GM18505 (cell line): ENCODE results near the gene ST7L.

Source experiments
- ATAC-seq: cut with Tn5 transposase; IDR thresholded peaks from one replicate; pipeline ENCODE4 v1.9.1; 2021; ENCODE audit not compliant: unreplicated experiment
- POLR2A ChIP-seq: IDR thresholded peaks from 4 replicates; pipeline ENCODE4 v1.6.1; 2011; ENCODE audit warnings: borderline replicate concordance; ENCODE audit not compliant: insufficient read depth, insufficient read length; ENCODE audit errors: extremely low read depth

ST7L gene

DNA sequence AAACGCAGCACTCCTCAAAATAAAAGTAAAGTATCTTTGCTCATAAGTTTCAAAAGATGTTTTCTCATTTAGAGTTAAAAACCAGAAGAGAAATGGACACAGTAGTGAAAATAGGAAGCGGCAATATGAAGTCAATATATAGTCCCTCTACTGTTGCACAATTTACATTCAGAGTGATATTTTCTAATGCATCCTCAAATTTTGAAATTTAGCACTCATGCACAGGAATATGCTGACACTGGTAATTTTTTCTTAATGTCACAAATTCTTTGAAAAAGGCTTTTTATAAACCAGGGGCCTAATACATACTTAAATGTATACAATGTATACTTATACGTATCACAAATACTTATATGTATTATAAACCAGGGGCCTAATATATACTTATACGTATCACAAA, 19.5 kb downstream of the ST7L start:
- no peak for TF ChIP-seq POLR2A
- ATAC-seq = no peak

DNA sequence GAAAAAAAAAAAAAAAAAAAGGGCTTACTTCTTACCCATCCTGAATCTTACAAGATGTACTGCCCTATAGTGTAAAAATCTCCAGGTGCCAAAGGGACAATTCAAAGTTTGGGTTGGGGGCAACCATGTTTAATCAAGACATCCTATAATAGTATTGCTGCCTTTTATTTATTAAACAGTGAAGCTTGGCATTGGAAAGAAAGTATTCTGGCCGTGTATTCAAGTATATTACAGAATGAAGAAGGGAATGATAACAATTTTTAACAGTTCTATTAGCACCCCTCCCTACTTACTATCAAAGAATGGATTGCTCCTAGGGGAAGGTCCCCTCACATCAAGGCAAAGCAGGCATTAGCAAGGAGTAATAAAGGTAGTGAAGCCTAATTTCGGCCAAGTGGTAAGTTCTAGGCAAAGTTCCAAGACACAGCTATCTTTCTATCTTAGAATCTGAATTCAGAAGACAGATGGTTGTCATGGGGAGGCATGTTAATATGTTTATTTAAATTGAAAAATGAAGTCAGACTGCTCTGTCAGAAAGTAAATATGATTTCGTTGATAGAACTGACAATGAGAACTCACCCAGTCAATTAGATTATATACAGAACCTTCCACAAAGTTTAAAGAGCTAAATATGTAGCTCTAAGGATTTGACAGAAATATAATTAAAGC, 24.6 kb downstream of the ST7L start:
- ATAC-seq = no peak
- TF ChIP-seq POLR2A = no peak

DNA sequence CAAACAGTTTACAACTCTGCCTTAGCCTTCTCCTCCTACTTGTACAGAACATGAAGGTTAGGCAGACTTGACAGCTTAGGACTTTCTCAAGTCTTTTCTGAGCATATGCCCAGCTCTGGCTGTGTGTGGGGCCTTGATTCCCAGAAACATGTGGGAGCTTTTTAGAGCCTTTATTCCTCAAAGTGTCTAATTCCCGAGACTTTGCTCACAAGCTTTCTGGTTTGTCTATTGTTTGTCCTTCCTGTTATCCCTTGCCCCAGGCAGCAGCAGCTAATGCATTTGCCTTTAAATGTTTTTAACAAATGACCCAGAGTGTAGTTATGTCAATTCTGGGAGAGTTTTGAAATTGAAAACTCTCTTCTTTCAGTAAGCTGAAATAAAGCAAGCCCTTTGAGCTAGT, 29.2 kb downstream of the ST7L start:
- no peak for TF ChIP-seq POLR2A
- no peak for ATAC-seq

DNA sequence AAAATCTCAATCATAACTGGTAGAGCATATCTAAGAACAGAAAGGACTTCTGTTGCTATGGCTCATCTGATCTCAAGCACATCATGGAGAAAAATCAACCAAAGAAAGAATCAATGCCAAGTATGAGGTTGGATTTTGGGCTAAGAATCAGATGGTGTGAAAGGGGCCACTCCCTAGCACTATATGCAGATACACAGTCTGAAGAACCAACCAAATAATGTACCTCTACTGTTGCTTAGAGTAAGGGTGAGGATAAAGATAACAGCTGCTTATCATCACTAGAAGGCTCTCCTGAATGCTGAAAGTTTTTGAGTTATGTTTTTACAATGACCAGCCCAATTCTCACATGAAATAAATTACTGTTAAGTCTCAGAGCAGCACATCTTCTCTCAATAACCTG, 35.6 kb downstream of the ST7L start:
- no peak for TF ChIP-seq POLR2A
- no peak for ATAC-seq

DNA sequence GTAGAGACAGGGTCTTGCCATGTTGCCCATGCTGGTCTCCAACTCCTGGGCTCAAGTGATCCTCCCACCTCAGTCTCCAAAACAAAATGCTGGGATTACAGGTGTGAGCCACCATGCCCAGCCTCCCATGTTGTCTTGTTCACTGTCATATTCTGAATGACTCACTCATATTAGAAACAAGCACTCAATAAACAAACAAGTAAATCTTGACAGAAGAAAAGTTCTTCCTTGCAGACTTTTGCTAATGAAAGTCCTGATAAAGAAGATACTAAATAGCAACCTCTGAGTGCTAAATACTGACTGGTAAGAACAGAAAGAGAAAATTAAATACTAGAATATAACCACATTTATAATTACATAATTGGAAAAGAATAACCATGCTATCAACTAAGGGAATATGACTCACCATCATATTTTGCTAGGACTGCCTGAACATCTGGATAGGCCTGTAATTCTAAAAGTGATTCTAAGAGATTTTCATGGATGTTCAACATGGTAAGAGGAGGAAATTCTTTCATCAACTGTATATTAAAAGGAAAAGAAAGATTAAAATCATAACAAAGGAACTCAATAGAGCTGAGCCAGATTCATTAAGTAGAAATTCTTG, 37.3 kb downstream of the ST7L start:
- TF ChIP-seq POLR2A = no peak
- no peak for ATAC-seq

DNA sequence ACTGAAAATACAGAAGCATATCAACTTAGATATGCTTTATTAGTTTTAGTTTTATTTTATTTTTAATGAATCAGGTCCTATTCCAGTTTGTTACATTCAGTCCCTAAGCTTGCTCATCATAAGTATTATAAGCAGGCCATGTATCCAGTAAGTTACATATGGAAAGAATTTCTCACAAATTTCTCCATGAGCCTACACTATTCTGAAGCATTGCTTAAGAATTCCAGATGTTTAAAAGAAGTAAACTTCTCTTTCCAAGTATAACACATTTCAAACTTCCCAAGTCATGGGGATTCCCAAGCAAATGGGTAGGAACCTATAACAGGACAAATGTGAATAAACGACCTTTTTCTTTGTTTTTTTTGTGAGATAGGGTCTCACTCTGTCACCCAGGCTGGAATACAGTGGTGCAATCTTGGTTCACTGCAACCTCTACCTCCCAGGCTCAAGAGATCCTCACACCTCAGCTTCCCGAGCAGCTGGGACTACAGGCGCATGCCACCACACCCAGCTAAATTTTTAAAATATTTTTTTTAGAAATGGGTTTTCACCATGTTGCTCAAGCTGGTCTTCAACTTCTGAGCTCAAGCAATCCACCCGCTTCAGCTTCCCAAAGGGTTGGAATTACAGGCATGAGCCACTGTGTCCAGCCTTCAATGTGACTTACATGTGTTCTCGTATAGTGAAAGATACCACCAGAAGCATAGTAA, 39.0 kb downstream of the ST7L start:
- no peak for TF ChIP-seq POLR2A
- no peak for ATAC-seq

DNA sequence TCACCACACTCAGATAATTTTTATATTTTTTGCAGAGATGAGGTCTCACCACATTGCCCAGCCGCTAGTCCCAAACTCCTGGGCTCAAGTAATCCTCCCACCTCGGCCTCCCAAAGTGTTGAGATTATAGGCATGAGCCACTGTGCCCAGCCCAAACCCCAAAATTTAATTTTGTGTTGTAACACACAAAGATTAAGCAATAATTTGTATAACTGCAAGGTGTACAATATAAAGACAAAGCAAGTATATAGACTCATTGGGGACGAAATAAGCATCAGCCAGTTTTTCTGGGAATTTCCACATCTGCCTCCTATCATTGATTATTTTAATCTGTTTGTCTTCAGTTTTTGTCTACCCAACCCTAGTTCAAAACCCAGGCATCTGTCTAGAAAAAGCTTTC, 42.7 kb downstream of the ST7L start:
- TF ChIP-seq POLR2A = no peak
- no peak for ATAC-seq

DNA sequence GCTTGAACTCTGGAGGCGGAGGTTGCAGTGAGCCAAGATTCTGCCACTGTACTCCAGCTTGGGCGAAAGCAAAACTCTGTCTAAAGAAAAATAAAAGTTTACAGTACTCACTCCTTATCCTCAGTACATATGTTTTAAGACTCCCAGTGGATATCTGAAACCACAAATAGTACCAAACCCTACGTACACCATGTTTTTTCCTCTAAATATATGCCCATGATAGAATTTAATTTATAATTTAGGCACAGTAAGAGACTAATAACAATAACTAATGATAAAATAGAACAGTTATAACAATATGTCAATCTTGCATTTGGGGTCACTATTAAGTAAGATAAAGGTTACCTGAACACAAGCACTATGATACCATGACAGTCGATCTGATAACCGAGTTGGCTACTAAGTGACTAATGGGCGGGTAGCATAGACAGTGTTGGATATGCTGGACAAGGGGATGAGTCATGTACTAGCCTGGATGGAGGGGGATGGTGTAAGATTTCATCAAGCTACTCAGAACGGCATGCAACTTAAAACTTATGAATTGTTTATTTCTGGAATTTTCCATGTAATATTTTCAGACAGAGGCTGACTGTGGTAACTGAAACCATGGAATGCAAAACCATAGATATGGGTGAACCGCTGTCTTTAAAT, 43.7 kb downstream of the ST7L start:
- ATAC-seq = no peak
- TF ChIP-seq POLR2A = no peak

DNA sequence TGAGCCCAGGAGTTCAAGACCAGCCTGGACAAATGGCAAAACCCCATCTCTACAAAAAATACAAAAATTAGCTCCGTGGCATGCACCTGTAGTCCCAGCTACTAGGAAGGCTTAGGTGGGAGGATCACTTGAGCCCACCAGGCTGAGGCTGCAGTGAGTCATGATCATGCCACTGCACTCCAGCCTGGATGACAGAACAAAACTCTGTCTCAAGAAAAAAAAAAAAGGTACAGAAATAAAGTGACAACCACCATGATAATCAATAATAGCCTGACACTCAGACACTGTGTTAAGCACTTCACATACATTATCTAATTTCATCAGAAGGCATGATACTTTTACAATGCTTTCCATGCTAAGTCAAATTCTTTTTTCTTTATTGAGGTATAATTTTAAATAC, 53.1 kb downstream of the ST7L start:
- TF ChIP-seq POLR2A = no peak
- no peak for ATAC-seq

DNA sequence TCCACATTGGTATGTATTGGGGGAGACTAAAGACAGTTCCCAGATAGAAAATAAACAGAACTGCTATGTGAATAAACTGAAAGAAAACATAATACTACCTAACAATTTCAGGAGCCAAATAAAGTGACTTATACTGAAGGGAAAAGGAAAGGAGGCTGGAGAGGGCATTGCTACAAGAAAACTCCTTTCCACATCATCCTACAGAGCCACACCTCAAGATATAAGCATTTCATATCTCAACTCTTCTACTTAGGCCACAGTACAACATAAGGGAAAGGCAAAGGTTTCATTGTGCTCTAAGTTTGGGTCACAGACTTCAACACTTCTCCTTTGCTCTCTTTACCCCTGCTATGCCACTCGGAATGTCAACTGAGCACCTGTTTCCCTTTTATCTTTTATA, 54.9 kb downstream of the ST7L start:
- no peak for TF ChIP-seq POLR2A
- ATAC-seq = no peak

DNA sequence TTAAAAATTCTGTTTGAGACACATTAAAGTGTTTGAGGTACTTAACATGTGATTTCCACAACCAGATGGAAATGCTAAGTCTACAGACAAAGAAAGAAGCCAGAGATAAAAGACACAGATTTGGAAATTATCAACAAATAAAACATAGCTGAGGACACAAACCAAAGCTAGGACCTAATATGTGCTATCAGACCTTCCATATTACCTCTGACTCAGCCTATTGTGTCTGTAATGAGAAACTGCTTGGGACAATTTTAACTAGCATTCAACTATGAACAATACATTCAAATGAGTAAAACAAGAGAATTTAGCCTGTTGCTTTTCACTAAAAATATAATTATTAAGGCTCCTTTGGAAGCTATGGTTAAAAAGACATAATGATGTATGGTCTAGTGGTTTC, 55.6 kb downstream of the ST7L start:
- no peak for TF ChIP-seq POLR2A
- no peak for ATAC-seq

DNA sequence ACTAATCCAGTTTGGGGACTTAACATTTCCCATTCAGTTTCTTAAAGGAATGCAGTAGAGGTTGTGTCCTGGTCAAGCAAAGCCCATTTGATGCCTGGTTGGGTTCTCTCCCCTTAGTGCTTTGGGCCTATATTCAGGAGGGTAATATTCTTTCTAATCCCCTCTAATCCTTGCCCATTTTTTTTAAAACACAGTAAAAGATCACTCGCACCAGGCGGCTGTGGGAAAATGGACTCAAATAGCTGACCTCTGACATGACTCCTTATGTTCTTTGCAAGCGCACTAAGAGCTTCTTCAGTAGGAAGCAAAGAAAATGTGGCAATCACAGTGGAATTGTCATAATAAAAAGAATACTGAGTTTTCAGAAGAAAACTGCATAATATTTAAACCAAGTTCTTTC, 60.3 kb downstream of the ST7L start:
- TF ChIP-seq POLR2A = no peak
- ATAC-seq = no peak

DNA sequence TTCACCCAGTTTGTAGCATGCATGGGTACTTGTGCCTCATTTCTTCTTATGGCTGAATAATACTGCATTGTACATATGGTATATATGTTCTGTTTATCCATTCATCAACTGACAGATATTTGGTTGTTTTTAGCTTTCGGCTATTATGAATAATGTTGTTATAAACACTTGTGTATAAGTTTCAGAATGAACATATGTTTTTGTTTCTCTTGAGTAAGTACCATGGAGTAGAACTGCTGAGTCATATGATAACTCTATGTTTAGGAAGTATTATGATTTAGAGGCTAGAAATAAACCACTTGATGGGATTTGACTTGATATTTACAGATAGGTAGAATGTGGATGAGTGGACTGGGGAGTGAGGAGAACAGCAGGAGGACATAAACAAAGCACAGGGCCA, 61.6 kb downstream of the ST7L start:
- no peak for ATAC-seq
- TF ChIP-seq POLR2A = no peak

DNA sequence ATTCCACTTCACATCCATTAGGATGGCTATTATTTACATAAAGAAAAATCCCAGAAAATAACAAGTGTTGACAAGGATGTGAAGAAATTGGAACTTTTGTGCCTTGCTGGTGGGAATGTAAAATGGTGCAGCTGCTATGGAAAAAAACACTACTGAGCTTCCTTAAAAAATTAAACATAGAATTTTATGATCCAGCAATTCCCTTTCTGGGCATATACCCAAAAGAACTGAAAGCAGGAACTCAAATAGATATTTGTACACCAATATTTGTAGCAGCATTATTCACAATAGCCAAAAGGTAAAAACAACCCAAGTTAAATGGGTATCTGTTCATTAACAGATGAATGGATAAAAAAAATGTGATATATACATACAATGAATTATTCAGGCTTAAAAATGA, 64.5 kb downstream of the ST7L start:
- no peak for TF ChIP-seq POLR2A
- no peak for ATAC-seq

DNA sequence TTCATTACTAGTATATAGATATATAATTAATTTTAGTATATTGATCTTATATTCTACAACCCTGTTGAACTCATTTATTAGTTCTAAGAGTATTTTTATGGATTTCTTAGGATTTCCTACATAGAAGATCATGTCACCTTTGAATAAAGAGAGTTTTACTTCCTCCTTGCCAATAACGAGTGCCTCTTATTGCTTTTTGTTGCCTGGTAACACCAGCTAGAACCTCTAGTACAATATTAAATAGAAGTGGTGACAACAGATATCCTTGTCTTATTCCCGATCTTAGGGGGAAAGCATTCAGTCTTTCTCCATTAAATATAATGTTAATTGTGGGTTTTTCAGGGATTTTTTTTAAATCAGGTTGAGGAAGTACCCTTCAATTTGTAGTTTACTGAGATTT, 69.4 kb downstream of the ST7L start:
- no peak for TF ChIP-seq POLR2A
- ATAC-seq = no peak

DNA sequence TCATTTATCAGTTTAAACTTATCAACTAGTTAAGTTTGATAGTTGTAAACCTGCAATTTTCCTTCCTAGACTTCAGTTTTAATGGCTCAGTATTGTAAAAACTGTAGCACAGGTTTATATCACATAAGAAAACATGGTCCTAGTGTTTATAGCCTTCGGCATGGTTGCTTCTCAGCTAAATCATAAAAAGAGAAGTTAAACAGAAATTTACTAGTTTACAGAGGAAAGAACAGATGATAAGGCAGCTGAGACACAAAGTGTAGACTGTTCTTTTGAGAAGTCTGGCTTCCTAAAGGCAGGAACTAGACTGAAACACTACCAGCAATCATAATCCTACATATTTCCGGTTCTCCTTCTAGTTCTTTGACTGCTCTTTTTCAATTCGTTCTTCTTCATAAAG, 70.4 kb downstream of the ST7L start:
- TF ChIP-seq POLR2A = no peak
- no peak for ATAC-seq
